Measurements from ENCODE around the gene WDR74.

WDR74 gene

GRCh38 chr11:62804310-62805075 lies 34.9 kb downstream of the WDR74 start:
- H3K79me2 ChIP-seq (ENCODE audit: insufficient read depth, low read depth): peaks cover 20% of the 10 kb centered on the region
- peaks cover 39% of the 10 kb centered on the region for H3K4me1 ChIP-seq (ENCODE audit: low read depth, poor library complexity, severe bottlenecking)
- H2AFZ ChIP-seq (ENCODE audit: low read depth): peak overlapping the region; percentile 63; the same call in 1 of the 2 replicates
- peak overlapping the region; percentile 69 for H3K4me2 ChIP-seq
- peaks cover 6% of the 10 kb centered on the region for H4K20me1 ChIP-seq (ENCODE audit: insufficient read depth)
- peak overlapping the region; percentile 66 for H3K9ac ChIP-seq
- peak overlapping the region; percentile 34; the same call in 1 of the 2 replicates for H3K27ac ChIP-seq
- no peaks in the 10 kb centered on the region for H3K36me3 ChIP-seq (ENCODE audit: insufficient read depth)
- H3K4me3 ChIP-seq (IDR thresholded peaks at IDR 0.05; ENCODE audit: insufficient read depth, low read depth, low read length): peak overlapping the region; percentile 40
- no peaks in the 10 kb centered on the region for H3K27me3 ChIP-seq (ENCODE audit: insufficient read depth, low read depth)
- TF ChIP-seq CTCF (conservative IDR thresholded peaks at IDR 0.05; ENCODE audit: low read depth, low read length): no peak

- peaks cover 20% of the 10 kb centered on the region for H3K79me2 ChIP-seq (ENCODE audit: insufficient read depth, low read depth)
- H3K36me3 ChIP-seq (ENCODE audit: insufficient read depth): no peaks in the 10 kb centered on the region
- no peaks in the 10 kb centered on the region for H3K27me3 ChIP-seq (ENCODE audit: insufficient read depth, low read depth)
- H4K20me1 ChIP-seq (ENCODE audit: insufficient read depth): peaks cover 6% of the 10 kb centered on the region
- H2AFZ ChIP-seq (ENCODE audit: low read depth): no peak overlapping the region
- TF ChIP-seq CTCF (conservative IDR thresholded peaks at IDR 0.05; ENCODE audit: low read depth, low read length): no peak
- peaks cover 13% of the 10 kb centered on the region for H3K4me1 ChIP-seq (ENCODE audit: low read depth, poor library complexity, severe bottlenecking)
- no peak overlapping the region for H3K27ac ChIP-seq
- no peak overlapping the region for H3K4me3 ChIP-seq (IDR thresholded peaks at IDR 0.05; ENCODE audit: insufficient read depth, low read depth, low read length)
- no peak overlapping the region for H3K9ac ChIP-seq
- H3K4me2 ChIP-seq: no peak overlapping the region
Measured at GRCh38 chr11:62801071-62801470, 38.3 kb downstream of the WDR74 start.

- Histone ChIP-seq H3K4me3 (IDR thresholded peaks at IDR 0.05; ENCODE audit: insufficient read depth, low read depth, low read length) (no peak overlapping the region), H3K79me2 (ENCODE audit: insufficient read depth, low read depth) (peaks cover 13% of the 10 kb centered on the region), H4K20me1 (ENCODE audit: insufficient read depth) (peaks cover 6% of the 10 kb centered on the region), H2AFZ (ENCODE audit: low read depth) (no peak overlapping the region), H3K27ac (no peak overlapping the region), H3K4me2 (no peak overlapping the region), H3K36me3 (ENCODE audit: insufficient read depth) (no peaks in the 10 kb centered on the region; the same call in 1 of the 2 replicates), H3K4me1 (ENCODE audit: low read depth, poor library complexity, severe bottlenecking) (peaks cover 13% of the 10 kb centered on the region), H3K9ac (no peak overlapping the region), H3K27me3 (ENCODE audit: insufficient read depth, low read depth) (no peaks in the 10 kb centered on the region)
- no peak for TF ChIP-seq CTCF (conservative IDR thresholded peaks at IDR 0.05; ENCODE audit: low read depth, low read length)
Measured at GRCh38 chr11:62799486-62799885, 39.9 kb downstream of the WDR74 start.

GRCh38 chr11:62796281-62796680 lies 43.1 kb downstream of the WDR74 start:
- H3K79me2 ChIP-seq (ENCODE audit: insufficient read depth, low read depth): peaks cover 3% of the 10 kb centered on the region; the same call in 1 of the 2 replicates
- no peak for TF ChIP-seq CTCF (conservative IDR thresholded peaks at IDR 0.05; ENCODE audit: low read depth, low read length)
- H2AFZ ChIP-seq (ENCODE audit: low read depth): no peak overlapping the region
- no peak overlapping the region for H3K4me2 ChIP-seq
- H3K9ac ChIP-seq: no peak overlapping the region
- no peaks in the 10 kb centered on the region; the same call in 1 of the 2 replicates for H3K36me3 ChIP-seq (ENCODE audit: insufficient read depth)
- peaks cover 4% of the 10 kb centered on the region for H3K4me1 ChIP-seq (ENCODE audit: low read depth, poor library complexity, severe bottlenecking)
- H4K20me1 ChIP-seq (ENCODE audit: insufficient read depth): no peaks in the 10 kb centered on the region
- H3K27ac ChIP-seq: no peak overlapping the region
- no peak overlapping the region for H3K4me3 ChIP-seq (IDR thresholded peaks at IDR 0.05; ENCODE audit: insufficient read depth, low read depth, low read length)
- no peaks in the 10 kb centered on the region for H3K27me3 ChIP-seq (ENCODE audit: insufficient read depth, low read depth)

Data from KMS-11 (cell line).